Activated CD4-positive, alpha-beta memory T cell treated with anti-CD3 and anti-CD28 coated beads for 36 hours (primary cell): Measurements from ENCODE around the gene CUX1. TPM values are rescaled to one million over a fixed set of nuclear protein-coding genes. Genes with fewer than 3 reads are reported as not detected.

ENCODE experiments used
- CTCF ChIA-PET: fragments of 350-600 bp; sonication (Branson Sonifier 250); formaldehyde crosslinking; loops from one replicate; lab custom pipeline; 2021; ENCODE audit warnings: antibody characterized with exemption, inconsistent platforms; lab: Charles Lee
- POLR2A ChIA-PET: fragments of 350-600 bp; sonication (Branson Sonifier 250); formaldehyde crosslinking; loops from one replicate; lab custom pipeline; 2021; ENCODE audit warnings: antibody characterized with exemption; lab: Charles Lee
- DNase-seq: peaks from one replicate; pipeline ENCODE4 v3.0.0-alpha.2; 2020
- H3K27ac Mint-ChIP-seq: one replicate; pipeline ENCODE4 v1.8.0; 2021; ENCODE audit warnings: mixed read lengths
- H3K27me3 Mint-ChIP-seq: one replicate; pipeline ENCODE4 v1.8.0; 2021; ENCODE audit warnings: mixed read lengths
- H3K36me3 Mint-ChIP-seq: one replicate; pipeline ENCODE4 v1.8.0; 2021; ENCODE audit warnings: mixed read lengths
- H3K4me1 Mint-ChIP-seq: one replicate; pipeline ENCODE4 v1.8.0; 2021; ENCODE audit warnings: low read depth, mixed read lengths
- H3K4me3 Mint-ChIP-seq: one replicate; pipeline ENCODE4 v1.8.0; 2021; ENCODE audit warnings: mild to moderate bottlenecking, mixed read lengths
- H3K9me3 Mint-ChIP-seq: one replicate; pipeline ENCODE4 v1.8.0; 2021; ENCODE audit warnings: mixed read lengths
- intact Hi-C: fragments of 100-400 bp; cut with micrococcal nuclease; formaldehyde crosslinking; loops from one replicate; pipeline ENCODE4 v1.15.1; 2023
- total RNA-seq, 2 experiments: library from RNA; stranded (reverse); gene quantifications; one replicate each; pipeline ENCODE4 v1.2.3, GENCODE V29; 2021

The CUX1 gene
- total RNA-seq, 2 experiments from 2014 or later = 25.1 TPM

DNA sequence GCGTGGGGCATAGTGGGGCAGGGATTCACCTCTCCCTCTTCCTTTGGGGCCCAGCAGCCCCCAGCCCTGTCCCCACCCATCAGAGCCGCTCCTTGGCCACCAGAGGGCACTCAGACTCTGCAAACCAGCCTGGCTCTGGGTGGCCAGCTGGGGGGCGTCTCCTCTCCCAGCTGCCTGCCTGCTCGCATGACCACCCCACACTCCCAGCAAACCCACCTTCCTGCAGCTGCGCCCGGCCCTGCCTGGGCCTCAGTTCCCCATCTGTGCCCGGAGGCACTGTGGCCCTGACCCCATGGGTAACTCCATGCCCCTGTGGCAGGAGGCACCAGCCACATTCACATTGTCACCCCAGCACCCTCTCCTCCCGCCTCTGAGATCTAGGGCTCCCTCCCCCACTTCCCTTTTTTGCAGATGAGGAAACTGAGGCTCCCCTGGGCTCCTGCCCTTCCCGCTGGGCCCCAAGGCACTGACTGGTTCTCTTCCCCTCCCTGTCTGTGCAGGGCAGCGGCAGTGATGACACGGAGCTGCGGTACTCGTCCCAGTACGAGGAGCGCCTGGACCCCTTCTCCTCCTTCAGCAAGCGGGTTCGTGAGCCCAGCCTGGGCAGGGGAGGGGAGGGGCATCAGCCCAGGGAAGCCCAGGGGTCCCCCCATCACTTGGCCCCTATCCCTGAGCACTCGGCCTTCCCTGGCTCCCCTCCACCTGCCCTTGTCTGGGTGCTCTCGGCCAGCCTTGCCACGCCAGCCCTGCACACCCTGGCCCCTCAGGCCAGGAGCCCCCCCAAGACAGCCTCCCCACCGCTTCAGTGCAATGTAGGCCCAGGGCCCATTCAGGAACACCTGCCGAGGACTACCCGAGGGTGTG, 462.3 kb downstream of the CUX1 start:
- peaks cover 10% of the 10 kb centered on the region for H3K4me1 Mint-ChIP-seq
- intact Hi-C loops = loop anchor here (1.0 kb wide), 1 partner anchor 111 kb away; no protein-coding TSS in a partner anchor
- peak; percentile 72 for DNase-seq
- H3K27ac Mint-ChIP-seq = no peak overlapping the region
- POLR2A ChIA-PET = no interaction called here
- no peaks in the 10 kb centered on the region for H3K9me3 Mint-ChIP-seq
- H3K27me3 Mint-ChIP-seq = peaks cover under 1% of the 10 kb centered on the region
- H3K36me3 Mint-ChIP-seq = no peaks in the 10 kb centered on the region
- no peak overlapping the region for H3K4me3 Mint-ChIP-seq
- CTCF ChIA-PET = interaction anchor here (0.6 to 4.9 kb wide), 8 partner anchors 10 to 631 kb away, joined by 3 to 50 read pairs (median 3); partner anchors contain the start of gene PRKRIP1

DNA sequence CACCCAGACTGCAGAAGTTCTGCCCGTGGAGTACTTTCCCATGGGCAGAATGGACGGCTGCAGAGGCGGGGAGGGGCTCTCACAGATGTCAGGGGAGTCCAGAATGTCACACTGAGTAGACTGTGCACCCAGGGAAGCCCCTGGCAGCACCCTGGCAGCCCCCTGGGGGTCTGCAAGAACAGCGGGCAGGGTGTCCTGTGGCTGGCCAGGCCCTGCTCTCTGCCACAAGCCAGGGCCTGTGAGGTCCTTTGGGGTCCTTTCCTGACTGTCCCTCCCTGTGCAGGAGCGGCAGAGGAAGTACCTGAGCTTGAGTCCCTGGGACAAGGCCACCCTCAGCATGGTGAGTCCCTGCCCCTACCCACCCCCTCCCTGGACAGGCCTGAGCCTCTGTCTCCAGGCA, 463.1 kb downstream of the CUX1 start:
- H3K27me3 Mint-ChIP-seq = peaks cover 6% of the 10 kb centered on the region
- intact Hi-C loops = no loop called here
- ChIA-PET POLR2A (no interaction called here), CTCF (interaction anchor here (0.9 to 4.9 kb wide), 6 partner anchors 10 to 170 kb away, joined by 3 to 50 read pairs (median 3); no protein-coding TSS in a partner anchor)
- no peaks in the 10 kb centered on the region for H3K9me3 Mint-ChIP-seq
- no peaks in the 10 kb centered on the region for H3K36me3 Mint-ChIP-seq
- peaks cover 18% of the 10 kb centered on the region for H3K4me1 Mint-ChIP-seq
- no peak for DNase-seq
- H3K27ac Mint-ChIP-seq = no peak overlapping the region
- H3K4me3 Mint-ChIP-seq = no peak overlapping the region

DNA sequence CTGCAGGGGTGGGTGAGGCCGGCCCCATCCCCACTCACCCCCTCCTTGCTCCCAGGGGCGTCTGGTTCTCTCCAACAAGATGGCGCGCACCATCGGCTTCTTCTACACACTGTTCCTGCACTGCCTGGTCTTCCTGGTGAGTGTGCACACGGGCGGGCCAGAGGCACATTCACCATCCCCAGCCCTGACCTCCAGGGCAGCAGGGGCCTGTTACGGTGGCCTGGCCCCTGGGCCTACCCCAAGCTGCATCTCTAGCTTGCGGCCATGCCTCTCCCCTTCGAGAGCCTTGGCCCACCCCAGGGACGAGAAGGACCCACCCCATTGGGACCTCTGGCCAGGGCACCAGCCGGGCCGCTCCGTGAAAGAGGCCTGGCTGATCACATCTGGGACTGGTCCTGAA, 464.4 kb downstream of the CUX1 start:
- intact Hi-C loops = no loop called here

DNA sequence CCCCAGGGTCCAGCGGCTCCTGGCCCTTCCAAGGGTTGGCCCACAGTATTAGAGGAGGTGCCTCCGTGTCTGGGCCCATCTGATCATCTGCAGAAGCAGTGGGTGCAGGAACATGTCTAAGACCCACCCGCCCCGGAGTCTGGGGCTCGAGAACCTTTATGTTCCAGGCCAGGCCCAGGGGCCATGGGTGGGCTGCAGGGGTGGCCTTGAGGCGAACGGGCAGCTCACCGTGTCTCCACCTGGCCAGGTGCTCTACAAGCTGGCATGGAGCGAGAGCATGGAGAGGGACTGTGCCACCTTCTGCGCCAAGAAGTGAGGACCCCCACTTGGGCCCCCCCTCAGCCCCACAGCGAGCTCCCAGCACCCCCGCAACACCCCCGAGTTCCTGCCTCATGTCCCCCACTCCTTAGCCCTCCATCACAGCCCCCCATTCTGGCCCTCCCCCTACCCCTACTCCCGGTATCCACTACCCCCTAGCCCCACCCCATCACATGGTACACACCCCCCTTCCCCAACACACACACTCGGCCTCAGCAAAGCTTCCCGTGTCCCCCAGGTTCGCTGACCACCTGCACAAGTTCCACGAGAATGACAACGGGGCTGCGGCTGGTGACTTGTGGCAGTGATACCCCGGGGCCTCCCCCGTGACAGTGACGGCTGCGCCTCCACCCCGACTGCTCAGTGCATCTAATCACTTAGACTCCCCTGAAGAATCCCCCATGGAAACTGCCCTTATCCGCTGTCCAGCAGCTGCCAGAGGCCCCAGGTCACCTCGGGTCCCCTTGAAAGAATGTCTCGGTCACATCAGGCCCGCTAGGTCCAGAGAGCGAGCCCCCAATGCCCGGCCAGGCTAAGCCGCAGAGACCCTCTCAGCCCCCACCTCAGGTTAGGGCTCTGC, 465.3 kb downstream of the CUX1 start:
- H3K36me3 Mint-ChIP-seq = no peaks in the 10 kb centered on the region
- POLR2A ChIA-PET = no interaction called here

More for the DNA sequence above, 464.4 kb downstream of the CUX1 start:
- no peak overlapping the region for H3K27ac Mint-ChIP-seq
- H3K36me3 Mint-ChIP-seq = no peaks in the 10 kb centered on the region
- H3K4me1 Mint-ChIP-seq = peaks cover 19% of the 10 kb centered on the region
- POLR2A ChIA-PET = interaction anchor here (0.6 kb wide), 1 partner anchor 359 kb away, joined by 4 read pairs; no protein-coding TSS in a partner anchor
- no peaks in the 10 kb centered on the region for H3K9me3 Mint-ChIP-seq
- peaks cover 6% of the 10 kb centered on the region for H3K27me3 Mint-ChIP-seq
- no peak for DNase-seq
- H3K4me3 Mint-ChIP-seq = no peak overlapping the region
- CTCF ChIA-PET = interaction anchor here (3.0 kb wide), 1 partner anchor 108 kb away, joined by 10 read pairs; no protein-coding TSS in a partner anchor

DNA sequence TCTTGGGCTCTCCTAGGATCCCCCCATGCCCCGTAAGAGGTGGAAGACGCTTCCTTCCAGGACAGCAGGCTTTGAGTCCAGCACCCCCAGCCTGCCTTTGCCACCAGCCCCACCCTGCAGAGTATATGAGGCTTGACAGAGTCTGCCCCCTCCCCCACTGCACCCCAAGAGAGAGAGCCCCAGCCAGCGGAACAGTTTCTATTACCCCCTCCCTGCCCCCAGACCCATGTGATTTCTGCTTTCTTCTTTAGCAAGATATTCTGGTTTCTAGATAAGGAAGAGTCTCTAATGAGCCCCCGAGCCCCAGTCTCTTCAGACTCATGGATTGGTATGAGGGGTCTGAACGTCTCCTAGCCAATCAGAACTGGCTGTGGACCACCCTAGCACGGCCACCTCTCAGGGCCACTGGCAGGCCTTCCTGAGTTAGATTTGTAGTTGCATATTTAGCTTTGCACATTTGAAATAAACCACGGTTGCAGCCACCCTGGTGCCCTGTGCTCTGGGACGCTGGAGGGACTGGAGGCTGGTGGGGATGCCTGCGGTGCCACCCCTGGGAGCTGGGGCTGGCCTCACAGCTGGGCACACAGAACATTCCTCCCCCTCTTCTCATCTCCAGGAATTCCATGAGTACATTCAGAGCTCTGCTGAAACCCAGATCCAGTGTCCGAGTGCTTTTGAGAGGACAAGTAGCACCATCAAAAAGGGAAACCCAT, 466.2 kb downstream of the CUX1 start:
- ChIA-PET POLR2A (no interaction called here), CTCF (interaction anchor here (0.6 to 3.0 kb wide), 5 partner anchors 11 to 465 kb away, joined by 3 to 10 read pairs (median 3); no protein-coding TSS in a partner anchor)
- peaks cover 23% of the 10 kb centered on the region for H3K4me1 Mint-ChIP-seq
- H3K36me3 Mint-ChIP-seq = no peaks in the 10 kb centered on the region
- H3K4me3 Mint-ChIP-seq = no peak overlapping the region
- intact Hi-C loops = no loop called here
- H3K27ac Mint-ChIP-seq = no peak overlapping the region
- DNase-seq = no peak
- H3K27me3 Mint-ChIP-seq = peaks cover 6% of the 10 kb centered on the region
- H3K9me3 Mint-ChIP-seq = no peaks in the 10 kb centered on the region

More for the DNA sequence above, 465.3 kb downstream of the CUX1 start:
- H3K9me3 Mint-ChIP-seq = no peaks in the 10 kb centered on the region
- intact Hi-C loops = no loop called here
- H3K4me3 Mint-ChIP-seq = no peak overlapping the region
- peaks cover 19% of the 10 kb centered on the region for H3K4me1 Mint-ChIP-seq
- CTCF ChIA-PET = interaction anchor here (0.6 to 3.0 kb wide), 4 partner anchors 13 to 464 kb away, joined by 3 to 10 read pairs (median 4); no protein-coding TSS in a partner anchor
- H3K27me3 Mint-ChIP-seq = peaks cover 6% of the 10 kb centered on the region
- no peak for DNase-seq
- H3K27ac Mint-ChIP-seq = no peak overlapping the region

DNA sequence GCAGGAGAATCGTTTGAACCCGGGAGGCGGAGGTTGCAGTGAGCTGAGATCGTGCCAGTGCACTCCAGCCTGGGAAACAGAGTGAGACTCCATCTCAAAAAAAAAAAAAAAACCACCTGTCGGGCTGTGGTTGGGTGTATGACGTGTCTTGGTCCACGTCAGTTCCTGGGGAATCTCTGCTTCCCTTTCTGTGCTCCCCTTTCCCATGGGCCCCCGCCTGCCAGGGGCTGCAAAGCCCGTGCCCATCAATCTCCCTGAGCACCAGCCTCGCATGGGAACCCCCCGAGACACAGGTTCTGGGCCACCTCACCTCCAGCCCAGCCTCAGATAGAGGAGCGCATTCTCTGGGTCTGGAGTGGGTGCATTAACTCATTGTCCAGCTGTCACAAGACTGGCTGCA, 467.0 kb downstream of the CUX1 start:
- Mint-ChIP-seq H3K27me3 (peaks cover 6% of the 10 kb centered on the region), H3K4me1 (peaks cover 29% of the 10 kb centered on the region), H3K9me3 (no peaks in the 10 kb centered on the region), H3K27ac (no peak overlapping the region), H3K36me3 (no peaks in the 10 kb centered on the region), H3K4me3 (peak overlapping the region; percentile 29)
- CTCF ChIA-PET = interaction anchor here (1.3 kb wide), 2 partner anchors 12 to 107 kb away, joined by 3 to 5 read pairs; no protein-coding TSS in a partner anchor
- intact Hi-C loops = no loop called here
- DNase-seq = peak; percentile 52
- POLR2A ChIA-PET = no interaction called here

DNA sequence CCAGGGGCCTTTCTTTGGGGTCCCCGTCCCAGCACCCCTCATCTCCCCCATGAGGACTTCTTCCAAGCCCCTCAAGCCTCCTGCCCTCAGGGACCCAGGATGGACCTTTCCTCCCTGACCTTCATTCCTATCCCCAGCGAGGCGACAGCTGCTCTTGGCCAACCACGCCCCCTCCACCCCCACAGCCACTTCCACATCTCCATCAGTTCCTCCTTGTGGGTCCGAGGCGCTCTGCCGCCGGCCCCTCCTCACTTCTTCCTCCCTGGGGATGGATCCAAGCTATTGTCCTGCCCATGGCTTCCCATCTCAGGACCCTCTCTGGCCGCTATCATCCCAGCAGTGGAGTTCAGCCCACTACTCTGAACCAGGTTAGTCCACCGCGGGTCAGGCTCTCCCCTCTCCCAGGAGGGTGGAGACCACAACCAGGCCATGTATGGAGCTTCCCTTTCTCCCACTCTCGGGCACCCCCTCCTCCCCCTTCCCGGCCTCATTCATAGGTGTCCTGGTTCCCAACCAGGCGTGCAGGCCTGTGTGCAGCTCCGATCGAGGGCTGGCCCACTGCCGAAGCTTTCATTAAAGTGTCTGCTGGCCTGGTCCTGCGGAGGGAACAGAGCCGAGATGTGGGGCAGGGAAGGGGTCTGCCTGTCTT, 467.6 kb downstream of the CUX1 start:
- peak; percentile 16 for DNase-seq
- Mint-ChIP-seq H3K4me1 (peaks cover 27% of the 10 kb centered on the region), H3K9me3 (no peaks in the 10 kb centered on the region), H3K27ac (no peak overlapping the region), H3K4me3 (peak overlapping the region; percentile 29), H3K27me3 (peaks cover 6% of the 10 kb centered on the region), H3K36me3 (no peaks in the 10 kb centered on the region)
- POLR2A ChIA-PET = no interaction called here
- intact Hi-C loops = loop anchor here (5.0 kb wide), 1 partner anchor 177 kb away; the partner anchor contains the start of genes ALKBH4 and LRWD1
- CTCF ChIA-PET = interaction anchor here (1.3 kb wide), 1 partner anchor 12 kb away, joined by 3 read pairs; no protein-coding TSS in a partner anchor

DNA sequence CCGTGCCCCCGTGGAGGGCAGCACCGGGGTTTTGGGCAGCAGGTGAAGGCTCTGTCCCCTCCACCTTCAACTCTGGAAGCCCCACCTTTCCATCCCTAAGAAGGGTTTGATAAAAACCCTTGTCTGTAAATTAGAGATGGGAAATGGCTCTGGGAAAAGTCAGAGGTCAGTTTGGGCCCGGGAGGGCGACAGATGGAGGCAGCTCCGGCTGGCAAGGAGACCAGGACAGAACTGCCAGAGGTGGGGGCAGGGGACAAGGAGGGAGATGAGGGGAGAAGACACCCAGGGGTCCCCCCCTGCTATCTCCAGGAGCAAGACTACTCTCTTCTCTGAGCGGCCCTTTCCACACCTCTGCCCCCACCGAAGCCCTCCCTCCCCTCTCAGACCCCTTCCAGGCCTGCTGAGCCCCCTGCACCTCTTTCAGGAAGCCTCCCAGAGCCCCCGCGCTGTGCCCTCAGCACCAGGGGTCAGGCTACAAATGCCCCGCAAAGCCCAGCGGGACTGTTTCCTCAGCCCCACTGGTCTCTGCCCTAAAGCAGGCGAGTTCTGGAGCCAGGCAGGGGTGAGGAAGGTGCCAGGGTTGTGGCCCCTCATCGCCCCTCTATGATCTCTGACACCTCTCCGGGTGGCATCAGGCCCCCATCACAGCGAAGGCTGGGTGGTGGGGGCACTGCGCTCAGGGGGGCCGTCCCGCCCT, 468.3 kb downstream of the CUX1 start:
- H3K4me3 Mint-ChIP-seq = peak overlapping the region; percentile 38
- no peak overlapping the region for H3K27ac Mint-ChIP-seq
- DNase-seq = no peak
- intact Hi-C loops = loop anchor here (1.0 to 5.0 kb wide), 2 partner anchors 111 to 177 kb away; partner anchors contain the start of genes ALKBH4, LRWD1 and PRKRIP1
- no peaks in the 10 kb centered on the region for H3K9me3 Mint-ChIP-seq
- H3K4me1 Mint-ChIP-seq = peaks cover 27% of the 10 kb centered on the region
- POLR2A ChIA-PET = no interaction called here
- H3K27me3 Mint-ChIP-seq = peaks cover 6% of the 10 kb centered on the region
- CTCF ChIA-PET = no interaction called here
- H3K36me3 Mint-ChIP-seq = no peaks in the 10 kb centered on the region

DNA sequence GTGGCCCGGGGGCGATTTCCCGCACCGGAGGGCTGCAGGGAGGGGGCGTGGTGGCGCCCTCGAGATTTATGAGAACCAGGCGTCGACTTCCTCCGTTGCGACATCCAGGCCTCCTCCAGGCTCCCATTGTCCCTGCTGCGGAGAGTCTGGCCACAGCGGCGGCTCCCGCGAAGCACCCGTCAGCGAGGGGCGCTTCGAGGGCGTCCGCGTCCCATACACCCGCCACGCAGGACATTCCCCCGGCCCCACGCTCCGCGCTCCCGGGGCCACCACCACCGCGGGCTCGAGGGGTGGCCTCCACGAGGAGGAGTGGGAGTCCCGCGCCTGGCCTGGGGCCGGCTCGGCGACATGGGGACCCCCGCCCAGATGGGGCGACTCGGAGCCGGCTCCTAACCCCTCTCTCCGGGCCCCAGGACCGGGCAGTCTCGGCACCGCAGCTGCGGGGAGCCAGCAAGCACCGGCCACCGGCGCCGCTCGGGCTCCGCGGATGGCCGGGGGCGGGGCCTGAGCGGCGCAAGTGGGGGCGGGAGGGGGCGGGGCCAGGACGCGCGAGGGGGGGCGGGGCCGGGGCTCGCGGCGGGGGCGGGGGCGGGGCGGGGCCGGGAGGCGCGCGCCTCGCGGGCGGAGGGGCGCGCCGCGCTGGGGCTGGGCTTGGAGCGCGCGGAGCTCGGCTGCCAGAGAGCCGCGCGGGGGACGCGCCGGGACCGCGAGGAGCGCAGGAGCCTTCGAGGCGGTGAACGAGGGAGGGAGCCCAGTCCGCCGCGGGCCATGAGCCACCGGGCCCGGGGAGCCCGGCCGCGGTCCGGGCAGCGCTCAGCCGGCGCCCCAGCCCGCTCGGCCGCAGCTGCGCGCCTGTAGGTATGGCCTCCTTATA, 469.0 kb downstream of the CUX1 start, which contains the start of gene SH2B2:
Gene SH2B2, plus strand, starts transcription at position 632 of the 874 bp plus-strand sequence. CDS start 13,683 bp downstream, outside the sequence.
- peak within 1 kb of the TSS; percentile 68 for H3K4me3 Mint-ChIP-seq
- peaks cover 6% of the 10 kb centered on the region for H3K27me3 Mint-ChIP-seq
- H3K27ac Mint-ChIP-seq = no peak within 1 kb of the TSS
- DNase-seq = peak; percentile 56
- ChIA-PET CTCF (interaction anchor here (1.1 kb wide), 1 partner anchor 164 kb away, joined by 4 read pairs; no protein-coding TSS in a partner anchor), POLR2A (interaction anchor here (1.1 kb wide), 1 partner anchor 107 kb away, joined by 3 read pairs; no protein-coding TSS in a partner anchor)
- H3K9me3 Mint-ChIP-seq = no peaks in the 10 kb centered on the region
- intact Hi-C loops = loop anchor here (1.0 to 5.0 kb wide), 2 partner anchors 110 to 176 kb away; partner anchors contain the start of genes ALKBH4, LRWD1 and PRKRIP1
- H3K36me3 Mint-ChIP-seq = no peaks in the 10 kb centered on the region
- peaks cover 34% of the 10 kb centered on the region for H3K4me1 Mint-ChIP-seq
